ENCODE measurements around the gene TUB.

The TUB gene

DNA sequence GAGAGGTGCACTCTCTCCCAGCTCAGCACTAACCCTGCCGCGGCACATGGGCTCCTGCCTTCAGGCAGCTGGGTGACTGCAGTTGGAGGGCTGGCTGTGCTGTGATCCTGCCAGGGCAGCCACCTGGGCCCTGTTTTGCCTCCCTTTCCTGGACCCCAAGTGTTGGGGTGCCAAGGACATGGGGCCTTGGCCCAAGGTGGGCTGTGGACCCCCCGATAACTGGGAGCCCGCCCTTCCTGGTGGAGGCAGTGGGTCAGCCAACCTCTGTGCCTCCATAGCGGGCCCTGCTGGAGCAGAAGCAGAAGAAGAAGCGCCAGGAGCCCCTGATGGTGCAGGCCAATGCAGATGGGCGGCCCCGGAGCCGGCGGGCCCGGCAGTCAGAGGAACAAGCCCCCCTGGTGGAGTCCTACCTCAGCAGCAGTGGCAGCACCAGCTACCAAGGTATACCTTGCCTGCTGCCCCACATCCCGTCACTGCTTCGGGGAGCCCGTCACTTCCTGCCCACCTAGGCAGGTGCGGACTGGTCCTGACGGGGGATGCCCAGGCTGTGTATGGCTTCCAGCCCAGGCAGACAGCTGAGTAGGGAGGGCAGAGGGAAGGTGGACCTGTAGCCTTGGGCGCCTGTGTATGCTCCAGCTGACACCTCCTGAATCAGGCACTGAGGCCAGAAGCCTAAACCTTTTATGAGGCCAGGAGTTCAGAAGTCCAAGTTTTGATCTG is 8.9 kb downstream of the TUB start:
- no peak for DNase-seq (ENCODE audit: low read depth in 1 of 2, low spot score in 1 of 2)

DNA sequence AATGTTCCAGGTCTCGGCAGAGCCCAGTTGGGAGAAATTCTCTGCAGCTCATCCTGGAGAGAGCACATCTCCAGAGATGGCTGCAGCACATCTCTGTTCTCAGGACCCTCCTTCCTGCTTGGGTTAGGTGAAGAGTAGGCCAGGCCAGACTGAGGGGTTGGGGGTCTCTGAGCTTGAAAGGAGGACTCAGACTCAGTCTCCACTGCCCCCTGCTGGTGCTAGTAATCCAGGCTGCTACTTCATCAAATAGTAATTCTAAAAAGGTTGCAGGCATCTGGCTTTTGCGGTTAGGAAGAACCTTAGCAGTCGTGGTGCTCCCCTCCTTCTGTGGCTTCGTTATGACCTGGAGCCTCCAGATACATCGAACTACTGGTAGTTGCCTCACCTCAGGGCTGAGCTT is 9.7 kb downstream of the TUB start:
- DNase-seq (ENCODE audit: low read depth in 1 of 2, low spot score in 1 of 2), result no peak

DNA sequence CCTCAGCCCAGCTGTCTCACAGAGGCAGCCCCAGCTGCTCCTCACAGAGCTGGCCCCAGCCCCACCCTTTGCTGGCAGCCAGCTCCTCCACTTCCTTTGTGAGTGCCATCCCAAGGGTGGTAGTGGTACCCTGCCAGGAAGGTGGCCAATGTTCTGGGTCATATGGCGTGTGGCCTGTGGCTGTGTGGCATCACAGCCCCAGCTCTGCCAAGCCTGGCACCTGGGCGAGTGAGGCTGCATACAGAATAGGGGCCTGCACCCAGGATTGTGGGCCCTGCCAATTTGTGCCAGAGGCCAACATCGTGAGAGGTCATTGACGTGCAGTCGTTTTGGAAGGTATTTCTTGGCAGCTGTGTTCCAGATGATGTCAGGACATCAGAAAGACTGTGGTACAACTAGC is 10.7 kb downstream of the TUB start:
- no peak for DNase-seq (ENCODE audit: low read depth in 1 of 2, low spot score in 1 of 2)

DNA sequence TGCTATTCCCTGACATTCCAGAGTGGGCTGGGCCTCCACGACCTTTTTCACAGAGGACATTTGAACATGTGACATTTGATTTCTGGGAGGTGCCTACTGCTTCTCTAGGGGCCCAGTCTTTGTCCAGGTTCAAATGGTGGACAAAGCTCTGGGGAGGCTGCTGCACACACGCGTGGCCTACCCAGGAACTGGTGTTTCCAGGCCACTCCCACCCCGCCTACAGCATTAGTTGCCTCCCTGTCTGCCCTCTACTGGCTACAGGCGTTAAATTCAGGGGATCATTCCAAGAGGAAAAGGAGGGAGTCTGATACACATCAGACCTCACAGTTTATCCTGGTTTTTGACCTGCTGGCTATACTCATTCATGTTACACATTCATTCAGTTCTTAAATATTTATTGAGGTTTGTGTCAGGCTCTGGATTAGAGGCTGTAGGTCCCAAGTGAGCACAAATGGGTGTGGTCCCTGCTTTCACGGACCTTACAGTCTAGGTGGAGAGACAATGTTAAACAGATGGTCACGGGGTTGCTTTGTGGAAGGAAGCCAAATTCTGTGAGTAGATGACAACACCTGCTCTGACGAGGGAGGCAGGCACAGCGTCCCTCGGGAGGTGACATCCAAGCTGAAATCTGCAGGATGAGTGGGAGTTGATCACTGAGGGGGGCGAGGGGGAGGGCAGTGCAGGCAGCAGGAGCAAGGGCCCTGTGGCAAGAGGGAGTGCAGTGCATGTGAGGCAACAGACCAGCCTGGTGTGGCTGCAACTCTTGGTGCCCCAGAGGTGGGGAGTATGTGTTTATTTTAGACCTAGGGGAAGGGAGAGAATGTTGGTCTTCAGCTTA is 11.8 kb downstream of the TUB start:
- DNase-seq (ENCODE audit: low read depth in 1 of 2, low spot score in 1 of 2), result no peak

DNA sequence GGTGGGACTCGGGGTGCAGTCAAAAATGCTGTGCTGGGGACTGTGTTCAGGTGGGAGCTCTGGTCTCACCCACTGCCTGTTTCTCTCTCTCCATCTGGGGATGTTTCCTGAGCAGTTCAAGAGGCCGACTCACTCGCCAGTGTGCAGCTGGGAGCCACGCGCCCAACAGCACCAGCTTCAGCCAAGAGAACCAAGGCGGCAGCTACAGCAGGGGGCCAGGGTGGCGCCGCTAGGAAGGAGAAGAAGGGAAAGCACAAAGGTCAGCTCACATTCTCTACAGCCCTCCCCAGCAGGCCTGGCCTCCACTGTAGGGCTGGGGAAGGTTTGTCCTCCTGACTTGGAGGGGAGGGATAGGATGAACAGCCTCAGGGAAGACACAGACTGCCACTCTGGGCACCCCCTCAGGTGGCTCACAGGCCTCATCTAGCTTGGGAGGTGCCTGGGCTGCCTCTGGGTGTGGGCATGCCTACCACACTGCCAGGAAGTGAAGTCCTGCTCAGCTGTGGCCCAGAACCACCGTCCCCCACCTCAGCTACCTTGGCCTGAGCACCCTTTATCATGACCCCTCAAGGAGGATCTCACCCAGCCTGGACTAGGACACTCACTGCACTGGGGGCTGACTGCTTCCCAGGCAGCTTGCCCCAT is 13.0 kb downstream of the TUB start:
- no peak for DNase-seq (ENCODE audit: low read depth in 1 of 2, low spot score in 1 of 2)

DNA sequence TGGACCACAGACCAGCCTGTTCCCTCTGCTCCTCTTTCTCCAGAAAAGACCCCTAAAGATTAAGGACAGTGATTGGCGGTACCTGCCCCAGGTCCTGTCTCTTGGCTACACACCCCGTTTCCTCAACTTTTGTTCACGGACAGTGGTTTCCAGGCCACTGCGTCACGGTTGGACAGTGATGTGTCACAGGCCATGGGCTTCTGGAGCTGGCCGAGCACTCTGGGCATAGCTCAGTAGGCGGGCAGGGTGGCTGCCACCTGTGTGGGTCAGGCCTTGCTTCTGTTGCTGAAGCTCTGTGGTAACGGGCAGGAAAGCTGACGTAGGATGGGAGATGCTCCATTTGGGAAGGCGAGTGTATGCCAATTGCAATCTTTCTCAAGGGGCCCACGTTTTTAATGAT is 13.6 kb downstream of the TUB start:
- no peak for DNase-seq (ENCODE audit: low read depth in 1 of 2, low spot score in 1 of 2)

DNA sequence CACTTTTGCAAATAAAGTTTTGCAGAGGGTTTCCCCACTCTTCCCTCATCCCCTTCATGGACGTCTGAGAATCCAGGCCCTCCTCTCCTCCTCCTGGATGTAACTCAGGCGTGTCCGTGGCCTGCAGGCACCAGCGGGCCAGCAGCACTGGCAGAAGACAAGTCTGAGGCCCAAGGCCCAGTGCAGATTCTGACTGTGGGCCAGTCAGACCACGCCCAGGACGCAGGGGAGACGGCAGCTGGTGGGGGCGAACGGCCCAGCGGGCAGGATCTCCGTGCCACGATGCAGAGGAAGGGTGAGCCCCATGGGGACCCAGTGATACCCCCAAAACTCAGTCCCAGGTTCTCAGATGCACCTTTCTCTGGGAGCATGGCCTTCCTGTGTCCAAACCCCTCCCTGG is 14.4 kb downstream of the TUB start:
- DNase-seq (ENCODE audit: low read depth in 1 of 2, low spot score in 1 of 2), result no peak

DNA sequence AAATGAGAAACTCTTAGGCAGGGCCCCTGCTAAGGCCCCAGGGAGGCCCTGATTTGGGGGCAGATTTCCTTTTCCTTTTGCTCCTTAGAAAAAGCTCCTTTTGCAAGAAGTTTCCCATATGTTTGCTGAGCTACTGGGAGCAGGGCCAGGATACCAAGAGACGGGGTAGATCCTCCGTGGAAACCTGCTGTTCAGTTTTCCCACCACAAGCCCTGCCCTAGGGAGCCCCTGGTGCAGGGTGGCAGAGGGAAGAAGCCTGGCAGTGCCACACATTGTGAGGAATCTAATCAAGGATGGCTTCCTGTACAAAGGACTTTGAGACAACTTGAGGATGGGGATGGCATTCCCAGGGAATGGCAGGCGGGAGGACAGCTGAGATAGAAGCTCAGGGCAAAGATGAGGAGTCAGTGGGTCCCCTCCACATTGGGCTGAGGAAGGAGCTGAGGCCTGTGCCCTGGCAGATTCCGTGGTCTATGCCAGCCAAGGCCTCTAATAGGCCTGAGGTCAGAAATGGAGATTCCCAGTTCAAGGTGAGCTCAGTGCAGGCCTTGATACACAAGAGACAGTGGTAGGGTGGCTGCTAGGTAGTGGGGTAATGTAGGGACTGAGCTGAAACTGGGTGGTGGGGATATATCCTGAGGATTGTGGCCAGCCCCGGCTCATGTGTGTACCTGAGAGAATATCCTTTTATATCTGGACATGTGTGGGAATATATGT is 15.0 kb downstream of the TUB start:
- no peak for DNase-seq (ENCODE audit: low read depth in 1 of 2, low spot score in 1 of 2)

DNA sequence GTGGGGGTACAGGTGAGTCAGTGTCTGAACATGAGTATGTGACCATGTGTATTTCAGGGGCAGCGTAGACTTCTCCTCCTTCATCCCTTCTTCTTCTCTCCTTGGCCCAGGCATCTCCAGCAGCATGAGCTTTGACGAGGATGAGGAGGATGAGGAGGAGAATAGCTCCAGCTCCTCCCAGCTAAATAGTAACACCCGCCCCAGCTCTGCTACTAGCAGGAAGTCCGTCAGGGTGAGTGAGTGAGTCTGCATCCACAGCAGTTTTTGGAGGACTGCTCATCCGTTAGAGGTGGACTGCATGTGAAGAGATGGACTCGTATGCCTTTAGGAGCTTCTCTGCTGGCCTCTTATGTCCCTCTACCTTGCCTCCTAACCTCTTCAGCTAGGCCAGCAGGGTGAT is 15.6 kb downstream of the TUB start:
- no peak for DNase-seq (ENCODE audit: low read depth in 1 of 2, low spot score in 1 of 2)

DNA sequence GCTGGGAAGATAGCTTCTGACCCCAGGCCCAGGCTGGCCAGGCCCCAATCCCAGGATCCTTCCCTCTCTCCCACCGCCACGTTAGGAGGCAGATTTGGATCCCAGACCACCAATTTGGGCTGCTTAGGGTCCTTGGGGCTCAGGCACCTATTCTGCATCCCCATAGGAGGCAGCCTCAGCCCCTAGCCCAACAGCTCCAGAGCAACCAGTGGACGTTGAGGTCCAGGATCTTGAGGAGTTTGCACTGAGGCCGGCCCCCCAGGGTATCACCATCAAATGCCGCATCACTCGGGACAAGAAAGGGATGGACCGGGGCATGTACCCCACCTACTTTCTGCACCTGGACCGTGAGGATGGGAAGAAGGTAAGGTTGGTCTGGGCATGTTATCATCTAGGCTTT is 16.1 kb downstream of the TUB start:
- DNase-seq (ENCODE audit: low read depth in 1 of 2, low spot score in 1 of 2), result no peak

DNA sequence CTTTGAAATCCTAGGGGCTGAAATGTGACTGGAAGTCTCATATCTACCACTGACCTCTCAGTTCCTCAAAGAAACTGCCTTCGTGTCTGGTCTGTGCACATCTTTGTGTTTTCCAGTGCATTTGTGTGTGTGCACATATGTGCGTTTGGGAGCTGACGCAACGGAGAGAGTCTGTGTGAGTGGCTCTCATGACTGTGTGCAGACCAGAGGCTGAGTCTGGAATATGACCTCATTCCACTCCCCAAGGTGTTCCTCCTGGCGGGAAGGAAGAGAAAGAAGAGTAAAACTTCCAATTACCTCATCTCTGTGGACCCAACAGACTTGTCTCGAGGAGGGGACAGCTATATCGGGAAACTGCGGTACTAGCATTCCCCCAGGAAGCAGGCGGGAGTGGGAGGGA is 16.5 kb downstream of the TUB start:
- no peak for DNase-seq (ENCODE audit: low read depth in 1 of 2, low spot score in 1 of 2)

DNA sequence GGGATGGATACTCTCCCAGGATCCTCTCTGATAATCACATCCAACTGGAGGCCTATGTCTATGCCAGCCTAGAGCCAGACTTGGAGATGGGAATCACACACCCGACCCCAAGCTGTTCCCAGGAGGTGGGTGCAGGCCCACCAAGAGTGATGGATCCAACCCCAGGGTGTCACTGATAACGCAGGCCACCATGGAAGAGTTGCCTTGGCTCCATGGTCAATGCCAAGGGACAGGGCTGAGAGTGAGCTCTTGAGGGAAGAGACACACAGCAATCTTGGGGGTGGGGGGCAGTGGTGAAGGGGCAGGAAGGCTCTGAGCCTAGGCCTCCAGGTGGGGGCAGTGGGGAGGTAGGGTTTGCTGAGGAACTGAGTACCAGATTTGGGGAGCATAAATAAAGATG is 16.9 kb downstream of the TUB start:
- no peak for DNase-seq (ENCODE audit: low read depth in 1 of 2, low spot score in 1 of 2)

DNA sequence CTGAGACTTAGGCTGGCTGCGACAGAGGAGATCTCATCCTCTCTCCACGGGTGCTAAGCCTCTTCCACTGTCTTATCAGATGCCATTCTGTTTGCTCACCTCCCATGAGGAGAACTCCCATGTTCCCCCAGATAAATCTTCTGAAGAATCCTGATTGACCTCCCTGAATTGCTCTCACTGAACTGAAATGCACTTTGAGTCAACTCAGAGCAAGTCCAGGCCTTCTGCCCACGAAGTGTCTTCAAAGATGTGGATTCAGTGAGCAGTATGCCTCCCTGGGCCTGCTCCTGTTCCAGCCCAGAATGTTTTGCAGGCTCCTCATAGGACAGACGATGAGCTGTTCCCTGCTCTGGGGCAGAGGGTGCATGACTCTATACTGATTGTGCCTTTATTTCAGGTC is 17.4 kb downstream of the TUB start:
- DNase-seq (ENCODE audit: low read depth in 1 of 2, low spot score in 1 of 2), result no peak

DNA sequence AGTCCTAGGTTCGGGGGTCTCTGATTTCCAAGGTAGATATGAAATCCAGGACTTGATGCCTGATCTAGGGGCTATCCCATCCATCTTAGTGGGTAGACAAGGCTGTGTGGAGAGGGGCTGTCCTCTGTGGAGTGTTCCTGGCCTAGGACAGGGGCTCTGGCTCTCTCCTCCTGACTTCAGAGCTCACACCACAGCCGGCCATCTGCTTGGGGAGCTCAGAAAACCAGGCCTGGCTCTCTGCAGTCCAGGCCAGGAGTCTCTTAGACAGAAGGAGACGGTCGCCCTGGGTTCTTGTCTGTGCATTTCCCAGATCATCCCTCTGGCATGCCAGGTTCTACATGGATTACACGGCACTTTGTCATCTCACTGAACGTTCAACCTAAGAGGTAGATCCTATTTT is 17.9 kb downstream of the TUB start:
- DNase-seq (ENCODE audit: low read depth in 1 of 2, low spot score in 1 of 2), result no peak

DNA sequence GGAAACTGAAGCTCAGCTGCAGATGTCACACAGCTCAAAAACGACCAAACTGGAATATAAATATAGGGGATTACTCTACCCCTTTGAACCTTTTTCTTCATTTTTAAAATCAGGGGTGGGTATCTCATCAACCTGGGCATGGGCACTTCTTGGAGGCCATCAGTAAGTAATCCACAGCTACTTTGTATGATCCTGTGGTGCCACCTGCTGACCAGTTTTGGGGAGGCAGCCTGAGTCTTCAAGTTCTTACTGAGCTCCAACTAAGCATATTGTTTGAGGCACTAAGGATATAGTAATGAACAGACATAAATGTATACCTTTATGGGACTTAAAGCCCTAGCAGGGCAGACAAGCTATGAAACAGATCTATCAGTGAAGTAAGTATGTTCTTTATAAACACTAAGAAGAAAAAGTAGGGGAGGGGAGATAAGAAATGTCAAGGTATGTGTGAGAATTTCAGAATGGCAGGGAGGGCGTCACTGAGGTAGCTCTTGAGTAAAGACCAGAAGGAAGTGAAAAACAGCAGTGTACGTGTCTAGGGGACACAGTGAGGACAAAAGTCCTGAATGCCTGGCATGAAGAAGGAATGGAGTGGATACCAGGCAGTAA is 18.4 kb downstream of the TUB start:
- peak; percentile 35 to 55 for DNase-seq (ENCODE audit: low read depth in 1 of 2, low spot score in 1 of 2)

DNA sequence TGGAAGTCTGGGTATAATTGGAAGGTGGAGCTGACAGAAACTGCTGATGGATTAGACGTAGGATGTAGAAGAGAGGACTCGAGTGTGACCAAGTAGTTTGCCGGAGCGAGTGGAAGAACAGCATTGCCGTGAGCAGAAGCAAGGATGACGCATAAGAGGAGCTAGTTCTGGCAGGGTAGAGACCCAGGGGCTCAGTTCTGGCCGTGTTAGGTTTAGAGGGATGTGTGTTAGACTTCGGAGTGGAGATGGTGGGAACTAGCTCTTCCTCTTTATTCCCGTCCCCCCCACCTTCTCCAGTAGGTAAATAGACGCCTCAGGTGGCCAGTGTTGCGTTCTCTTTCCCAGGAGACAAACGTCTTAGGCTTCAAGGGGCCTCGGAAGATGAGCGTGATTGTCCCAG is 19.1 kb downstream of the TUB start:
- DNase-seq (ENCODE audit: low read depth in 1 of 2, low spot score in 1 of 2), result no peak

DNA sequence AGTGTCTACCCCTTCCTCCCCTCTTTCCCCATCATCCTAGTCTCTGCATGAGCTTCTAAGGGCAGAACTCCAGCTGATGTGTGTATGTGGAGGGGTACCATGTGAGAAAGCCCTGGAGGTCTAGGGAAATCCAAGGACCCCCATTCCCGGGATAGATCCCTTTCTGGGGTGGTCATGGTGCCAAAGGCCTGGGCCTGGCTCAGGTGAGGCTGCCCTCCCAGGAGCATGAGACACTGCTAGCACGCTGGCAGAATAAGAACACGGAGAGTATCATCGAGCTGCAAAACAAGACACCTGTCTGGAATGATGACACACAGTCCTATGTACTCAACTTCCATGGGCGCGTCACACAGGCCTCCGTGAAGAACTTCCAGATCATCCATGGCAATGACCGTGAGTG is 19.6 kb downstream of the TUB start:
- DNase-seq (ENCODE audit: low read depth in 1 of 2, low spot score in 1 of 2), result no peak

DNA sequence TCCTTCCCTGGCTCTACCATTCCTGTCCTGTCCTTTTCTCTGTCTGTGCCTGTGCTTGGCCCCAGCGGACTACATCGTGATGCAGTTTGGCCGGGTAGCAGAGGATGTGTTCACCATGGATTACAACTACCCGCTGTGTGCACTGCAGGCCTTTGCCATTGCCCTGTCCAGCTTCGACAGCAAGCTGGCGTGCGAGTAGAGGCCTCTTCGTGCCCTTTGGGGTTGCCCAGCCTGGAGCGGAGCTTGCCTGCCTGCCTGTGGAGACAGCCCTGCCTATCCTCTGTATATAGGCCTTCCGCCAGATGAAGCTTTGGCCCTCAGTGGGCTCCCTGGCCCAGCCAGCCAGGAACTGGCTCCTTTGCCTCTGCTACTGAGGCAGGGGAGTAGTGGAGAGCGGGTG is 20.4 kb downstream of the TUB start:
- no peak for DNase-seq (ENCODE audit: low read depth in 1 of 2, low spot score in 1 of 2)

DNA sequence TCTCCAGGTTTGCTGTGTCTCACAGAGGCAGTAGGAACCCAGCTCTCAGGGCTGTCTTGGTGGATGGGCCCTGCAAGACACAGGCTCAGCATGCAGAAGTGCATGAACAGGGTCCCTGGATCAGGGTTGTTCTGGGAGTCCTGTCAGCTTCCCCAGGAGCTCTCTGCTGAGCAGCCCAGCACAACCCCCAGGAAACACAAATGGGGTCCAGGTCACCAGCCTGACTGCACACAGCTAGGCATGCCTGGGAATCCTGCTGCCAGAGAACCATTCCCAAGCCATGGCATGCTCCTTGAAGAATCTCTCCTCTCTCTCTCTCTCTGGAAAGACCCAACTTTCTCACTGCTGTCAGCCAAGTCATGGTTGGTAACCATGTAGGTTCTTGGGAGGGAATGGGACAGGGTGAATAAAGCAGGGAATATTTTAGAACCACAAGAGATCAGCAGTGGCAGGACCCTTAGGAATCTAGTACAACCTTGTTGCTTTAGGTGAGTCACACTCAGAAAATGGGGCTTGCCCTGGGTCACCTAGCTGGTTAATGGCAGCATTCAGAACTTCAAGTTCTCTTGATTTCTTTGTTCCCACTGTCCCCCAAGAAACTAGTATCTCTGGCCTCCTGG is 21.4 kb downstream of the TUB start:
- DNase-seq (ENCODE audit: low read depth in 1 of 2, low spot score in 1 of 2), result no peak

DNA sequence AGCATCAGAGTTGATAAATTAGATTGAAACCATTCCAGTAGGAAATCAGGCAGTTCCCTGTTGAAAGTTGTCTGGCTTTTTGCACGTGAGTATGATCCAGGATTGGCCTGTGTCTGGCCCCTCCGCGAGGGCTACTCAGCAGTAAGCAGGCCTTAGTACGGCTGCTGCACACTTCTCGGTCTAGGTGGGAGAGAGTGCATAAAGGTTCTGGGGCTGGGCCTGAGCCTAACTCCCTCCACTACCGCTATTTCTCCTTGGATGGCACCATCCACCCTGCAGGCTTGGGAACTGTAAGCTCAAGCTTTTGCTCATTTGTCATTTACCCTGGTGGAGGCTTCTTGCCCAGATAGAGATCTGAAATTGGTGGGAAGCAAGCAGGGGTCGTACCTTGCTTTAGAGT is 22.0 kb downstream of the TUB start:
- DNase-seq (ENCODE audit: low read depth in 1 of 2, low spot score in 1 of 2), result no peak

DNA sequence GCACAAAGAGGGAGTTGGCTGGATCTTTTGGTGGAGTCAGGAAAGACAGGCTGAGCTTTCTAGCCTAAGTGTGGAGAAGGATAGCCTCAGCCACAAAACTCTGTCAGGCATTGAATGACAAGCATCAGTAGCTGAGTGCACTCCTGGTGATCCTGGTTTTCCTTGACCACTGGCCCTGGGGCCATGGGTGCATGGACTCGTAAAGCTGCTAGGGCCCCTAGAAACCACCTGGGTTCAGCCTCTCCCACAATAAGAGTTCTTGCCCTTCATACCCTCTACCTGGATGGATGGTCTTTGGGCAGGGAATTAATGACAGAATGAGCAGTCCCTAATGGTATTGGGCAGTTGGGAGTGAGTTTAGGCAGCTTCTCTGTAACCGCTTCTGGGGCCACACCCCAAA is 22.9 kb downstream of the TUB start:
- DNase-seq (ENCODE audit: low read depth in 1 of 2, low spot score in 1 of 2), result no peak

All from stimulated activated CD4-positive, alpha-beta T cell treated with anti-CD3 and anti-CD28 coated beads, Interleukin-15, amount 100 ng/mL, for 1 hour (primary cell).